ENCODE results near the gene PLAC9.

The PLAC9 gene

DNA sequence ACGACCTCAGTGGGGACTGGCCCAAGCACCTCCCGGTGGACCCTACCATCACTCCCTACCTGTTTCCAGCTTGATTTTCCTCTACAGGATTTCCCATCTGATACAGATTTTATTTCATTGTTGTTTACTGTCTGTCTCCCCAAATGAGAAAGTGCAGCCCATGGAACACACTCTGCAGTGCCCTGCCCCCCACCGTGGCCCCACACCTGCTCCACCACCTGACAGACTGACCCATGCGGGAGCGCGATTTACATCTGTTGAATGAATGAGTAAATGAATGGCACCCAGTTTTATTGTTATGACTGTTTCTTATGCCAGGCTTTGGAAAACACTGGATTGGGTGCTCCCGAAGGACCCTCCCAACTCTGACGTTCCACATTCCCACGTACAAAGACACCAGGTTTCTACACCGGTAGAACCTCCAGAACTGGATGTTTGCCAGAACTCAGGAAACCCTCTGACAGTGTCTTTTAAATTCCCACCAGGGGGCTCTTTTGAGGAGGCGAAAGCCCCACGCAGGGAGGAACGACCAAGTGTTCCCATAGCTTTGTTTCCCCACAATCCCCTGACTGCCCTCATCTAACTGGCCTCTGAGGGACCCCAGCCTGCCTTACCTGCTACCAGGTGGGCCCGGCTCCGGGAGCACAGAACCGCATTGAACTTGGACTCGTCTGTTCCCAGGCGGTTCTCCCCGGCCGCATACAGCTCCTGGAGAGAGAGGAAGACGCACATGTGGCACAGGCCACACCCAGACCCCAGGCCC, 29.0 kb downstream of the PLAC9 start:
- peak in 1 of 2 experiments; percentile 22 for DNase-seq

DNA sequence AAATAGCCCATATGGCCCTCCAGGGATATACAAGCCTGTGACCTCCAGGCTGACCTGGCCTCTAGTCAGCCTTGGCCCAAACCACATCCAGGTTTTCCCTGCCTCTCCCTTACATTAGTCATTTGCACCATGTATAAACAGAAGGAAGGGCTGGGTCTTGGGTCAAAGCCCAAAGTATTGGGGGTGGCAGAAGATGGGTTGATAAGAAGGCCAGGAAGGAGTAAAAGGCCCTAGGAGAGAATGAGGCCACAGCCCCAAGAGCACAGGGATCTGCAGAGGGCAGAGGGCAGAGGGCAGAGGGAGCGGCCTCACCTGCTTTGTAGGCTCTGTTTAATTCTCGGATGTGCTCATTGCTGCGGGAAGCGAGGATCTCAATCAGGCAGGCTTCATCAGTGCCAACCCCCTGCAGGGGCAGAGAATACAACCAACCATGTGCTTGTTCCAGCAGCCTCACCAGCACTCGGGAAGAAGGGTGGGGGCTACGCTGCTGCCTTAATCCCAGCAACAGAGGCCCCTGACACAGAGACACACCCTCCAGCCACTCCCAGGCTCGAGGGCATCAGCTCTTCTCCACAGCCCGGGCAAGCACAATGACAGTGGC, 31.3 kb downstream of the PLAC9 start:
- DNase-seq: no peak

DNA sequence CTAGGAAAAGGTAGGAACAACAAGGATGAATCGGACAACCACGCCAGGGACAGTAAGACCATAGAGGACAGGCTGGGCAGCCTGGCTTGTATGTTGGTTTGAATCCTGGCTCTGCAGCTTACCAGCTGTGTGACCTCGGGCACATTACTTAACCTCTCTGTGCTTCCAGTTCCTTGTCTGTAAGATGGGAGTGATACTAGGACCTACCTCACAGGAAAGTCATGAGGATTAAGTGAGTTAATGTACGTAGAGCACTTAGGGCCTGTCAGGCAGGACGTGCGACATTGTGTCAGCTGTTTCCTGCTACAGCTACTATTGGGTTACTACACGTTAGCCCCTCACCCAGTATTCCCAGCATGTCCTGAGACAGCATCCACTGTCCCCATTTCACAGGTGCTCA, 32.1 kb downstream of the PLAC9 start:
- DNase-seq: no peak

DNA sequence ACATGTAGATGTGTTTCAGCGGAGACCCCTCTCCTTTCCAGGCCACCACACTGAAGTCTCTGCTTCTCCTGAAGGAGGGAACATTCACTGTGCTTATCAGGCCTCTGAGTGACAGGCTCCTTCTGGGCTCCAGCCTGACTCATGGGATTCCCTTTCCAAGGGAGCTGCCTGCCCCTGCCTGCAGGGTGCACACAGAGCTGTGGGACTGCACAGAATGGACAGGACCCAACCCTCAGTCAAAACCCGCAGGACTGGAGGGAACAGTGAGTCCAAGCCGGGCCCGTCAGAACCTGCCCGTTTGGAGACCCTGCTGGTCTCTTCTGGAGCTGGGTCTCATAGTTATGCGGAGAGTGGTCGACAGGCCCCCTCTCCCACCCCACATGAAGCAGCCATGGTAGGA, 32.6 kb downstream of the PLAC9 start:
- no peak for DNase-seq

DNA sequence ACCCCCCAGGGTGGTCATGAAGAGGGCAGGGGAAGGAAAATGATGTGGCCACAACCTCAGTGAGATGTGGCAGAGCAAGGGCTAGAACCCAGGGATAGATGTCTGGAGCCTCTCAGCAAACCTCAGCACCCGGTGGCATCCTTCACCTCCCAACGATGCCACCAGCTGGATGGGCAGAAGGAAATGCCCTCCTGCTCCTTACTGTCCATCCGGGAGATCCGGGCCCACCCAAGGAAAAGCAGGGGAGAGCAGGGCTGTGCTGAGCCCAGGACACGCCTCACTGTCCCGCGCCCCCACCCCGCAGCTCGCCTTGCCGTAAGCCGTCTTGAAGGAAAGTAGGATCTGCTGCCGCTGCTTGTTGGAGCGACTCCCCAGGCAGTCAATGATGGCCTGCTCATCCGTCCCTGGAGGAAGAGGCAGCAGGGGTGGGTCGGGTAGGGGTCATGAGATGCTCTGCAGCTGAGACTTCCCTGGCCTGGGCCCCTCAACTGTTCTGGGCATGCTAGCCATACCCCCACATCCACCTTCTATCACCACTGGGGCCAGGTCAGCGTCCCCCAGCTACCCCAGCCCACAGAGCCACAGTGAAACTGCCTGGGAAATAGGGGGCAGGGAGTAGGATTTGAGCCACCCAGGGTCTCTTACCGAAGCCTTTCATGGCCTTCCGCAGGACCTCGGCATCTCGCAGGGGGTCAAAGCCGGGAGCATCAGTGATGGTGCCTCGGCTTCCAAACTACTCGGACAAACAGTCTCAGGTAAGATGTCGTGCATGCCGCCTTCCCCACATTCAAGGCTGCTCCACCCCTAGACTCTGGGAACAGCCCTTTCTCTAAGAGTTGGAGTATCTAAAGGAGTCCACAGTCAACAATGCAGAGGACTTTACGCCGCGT, 34.3 kb downstream of the PLAC9 start:
- no peak for DNase-seq

DNA sequence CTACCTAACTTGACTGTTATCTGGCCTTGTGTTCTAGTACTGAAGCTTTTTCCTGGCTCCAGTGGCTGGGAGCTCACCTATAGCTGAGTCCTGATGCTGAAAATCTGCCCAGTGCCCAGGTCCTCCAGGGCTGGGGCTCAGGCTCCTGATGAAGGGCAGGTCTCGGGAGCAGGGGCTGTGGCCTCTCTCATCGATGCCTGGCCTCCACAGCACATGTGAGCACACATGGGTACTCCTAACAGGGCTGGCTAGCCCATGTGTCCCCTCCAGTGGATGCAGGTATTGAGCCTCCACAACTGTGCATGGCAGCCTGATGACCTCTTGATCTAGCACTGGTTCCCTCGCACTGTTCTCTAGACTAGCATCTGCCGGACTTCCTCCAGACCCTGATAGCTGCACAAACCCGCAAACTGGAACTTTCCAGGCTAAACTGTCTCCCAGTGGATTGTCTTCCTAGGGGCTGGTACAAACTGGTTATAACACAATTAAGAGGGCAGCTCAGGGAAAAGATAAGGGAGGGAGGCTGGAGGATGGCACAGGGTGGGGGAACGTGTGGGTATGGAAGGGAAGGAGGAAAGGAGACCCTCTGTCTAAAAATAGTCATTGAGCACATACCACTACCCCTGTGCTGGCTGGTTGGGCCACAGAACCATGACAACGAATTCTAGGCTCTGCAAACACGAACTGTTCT, 35.1 kb downstream of the PLAC9 start:
- DNase-seq: no peak

DNA sequence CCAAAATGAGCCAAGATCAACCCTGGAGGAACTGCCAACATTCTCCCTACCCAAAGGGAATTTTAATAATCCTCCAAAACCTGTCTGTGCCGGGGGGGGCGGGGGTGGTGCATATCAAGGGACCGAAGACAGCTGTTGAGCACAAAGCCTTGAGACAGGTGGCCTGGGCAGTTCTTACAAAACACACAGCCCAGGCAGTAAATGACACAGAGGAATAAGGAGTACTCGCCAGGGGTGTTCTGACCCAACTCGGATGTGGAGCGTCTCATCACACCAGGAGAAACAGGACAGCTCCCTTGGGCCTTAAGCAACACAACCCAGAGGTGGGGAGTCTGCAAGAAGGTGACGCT, 35.6 kb downstream of the PLAC9 start:
- DNase-seq: no peak

DNA sequence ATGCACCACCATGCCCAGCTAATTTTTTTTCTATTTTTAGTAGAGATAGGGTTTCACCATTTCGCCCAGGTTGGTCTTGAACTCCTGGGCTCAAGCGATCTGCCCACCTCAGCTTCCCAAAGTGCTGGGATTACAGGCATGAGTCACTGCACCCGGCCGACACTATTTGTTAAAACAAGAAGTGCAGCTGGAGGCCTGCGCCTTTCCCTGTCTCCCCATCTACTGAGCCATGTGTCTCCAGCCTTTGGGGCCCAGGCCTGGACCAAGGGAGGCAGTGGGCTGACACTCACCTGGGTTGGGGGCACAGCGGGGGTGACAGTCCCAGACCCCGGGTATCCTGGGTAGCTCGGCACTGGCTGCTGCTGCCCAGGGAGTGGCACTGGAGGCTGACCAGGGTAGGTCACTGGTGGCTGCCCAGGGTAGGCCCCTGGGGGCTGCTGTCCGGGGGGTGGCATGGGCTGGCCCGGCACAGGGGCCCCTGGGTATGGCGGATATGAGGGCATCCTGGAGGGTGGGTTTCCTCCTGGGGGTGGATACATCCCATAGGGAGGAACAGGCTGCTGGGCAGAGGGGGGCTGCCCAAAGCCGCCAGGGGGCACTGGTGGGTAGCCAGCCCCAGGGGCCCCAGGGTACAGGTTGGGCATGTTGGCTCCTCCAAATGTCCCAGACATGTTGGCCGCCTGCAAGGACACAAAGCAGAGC, 36.3 kb downstream of the PLAC9 start:
- no peak for DNase-seq

DNA sequence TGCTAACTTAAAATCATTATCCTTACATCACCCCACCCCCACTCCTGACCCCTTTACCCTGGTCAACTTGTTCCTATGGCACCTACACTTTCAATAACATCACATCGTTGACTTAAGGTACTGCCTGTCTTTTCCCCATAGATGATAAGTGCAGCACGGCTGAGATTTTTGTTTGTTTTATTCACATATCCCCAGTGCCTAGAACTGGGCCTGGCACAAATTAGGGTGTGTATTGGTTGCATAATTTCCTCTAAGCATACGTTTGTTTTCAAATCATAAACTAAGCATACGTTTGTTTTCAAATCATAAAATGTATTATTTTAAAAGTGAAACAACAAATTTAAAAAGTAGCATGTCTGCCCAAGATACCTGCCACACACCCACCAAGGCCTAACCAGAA, 37.5 kb downstream of the PLAC9 start:
- no peak for DNase-seq

DNA sequence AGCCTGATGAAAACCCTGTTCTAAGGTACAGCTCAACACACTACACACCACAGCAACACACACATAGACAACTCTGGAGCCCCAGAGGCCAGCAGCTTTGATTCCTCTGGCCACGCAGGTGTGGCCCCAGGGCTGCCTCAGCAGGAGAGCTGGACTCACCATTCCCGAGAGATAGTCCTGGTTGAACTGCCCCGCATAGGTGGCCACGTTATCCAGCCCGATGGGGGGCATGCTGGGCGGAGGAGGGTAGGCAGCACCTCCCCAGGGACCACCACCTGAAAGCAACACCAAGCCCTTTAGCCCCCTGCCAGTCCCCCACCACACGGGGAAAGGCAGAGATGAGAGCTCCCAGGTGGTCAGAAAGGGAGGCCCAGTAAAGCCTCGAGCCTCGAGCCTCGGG, 38.1 kb downstream of the PLAC9 start:
- DNase-seq: no peak

DNA sequence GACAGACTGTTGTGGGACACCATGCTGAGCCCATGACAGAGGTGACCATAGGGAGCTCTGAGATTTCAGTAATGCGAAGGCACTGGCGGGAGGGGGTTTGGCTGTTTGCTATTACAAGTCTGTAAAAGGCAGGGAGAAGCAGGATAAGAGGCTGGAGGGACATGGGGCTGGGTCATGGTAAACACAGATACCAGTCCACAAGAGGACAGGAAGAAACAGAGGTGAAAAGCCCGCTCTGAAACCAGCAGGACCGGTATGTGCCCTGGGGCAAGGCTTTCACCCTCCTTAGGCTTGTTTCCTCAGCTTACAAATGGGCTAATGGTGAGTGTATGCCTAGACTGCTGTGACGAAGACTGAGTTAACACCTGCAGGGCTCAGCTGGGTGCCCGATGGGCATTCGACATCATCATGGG, 38.7 kb downstream of the PLAC9 start:
- no peak for DNase-seq

DNA sequence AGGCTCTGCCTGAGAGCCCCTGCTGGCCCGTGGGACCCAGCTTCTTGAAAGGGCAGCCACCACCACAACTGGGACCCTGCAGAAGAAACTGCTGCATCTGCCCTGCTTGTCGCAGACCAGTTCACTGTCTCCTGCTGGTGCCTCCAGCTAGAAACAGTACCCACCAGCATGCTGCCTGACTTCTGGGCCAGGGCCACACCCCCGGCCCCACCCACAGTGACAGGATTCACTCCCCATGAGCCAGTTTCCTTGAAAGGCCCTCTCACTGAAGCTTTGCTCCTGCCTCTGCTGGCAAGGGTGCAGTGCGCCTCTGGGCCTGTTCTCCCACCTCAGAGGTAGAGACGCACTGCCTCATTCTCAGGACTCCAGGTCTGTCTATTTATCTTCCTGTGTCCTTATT, 40.4 kb downstream of the PLAC9 start:
- no peak for DNase-seq

DNA sequence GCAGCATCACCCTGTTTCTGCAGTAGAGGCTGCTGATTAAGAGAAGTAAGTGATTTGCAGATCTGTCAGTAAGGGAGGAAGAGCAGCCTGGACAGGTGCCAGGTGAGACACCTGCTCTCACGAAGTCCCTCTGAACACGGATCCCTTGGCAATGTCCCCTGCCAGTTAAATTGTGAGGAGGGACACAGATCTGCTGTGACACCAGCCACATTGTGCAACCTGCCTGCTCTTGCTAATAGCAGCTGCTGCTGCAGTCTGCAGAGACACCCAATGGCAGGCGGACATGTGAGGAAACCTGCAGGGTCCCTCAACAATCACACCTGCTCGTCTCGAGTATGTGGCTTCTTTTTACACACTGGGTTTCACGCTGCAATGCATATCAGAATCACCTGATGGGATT, 40.9 kb downstream of the PLAC9 start:
- no peak for DNase-seq

DNA sequence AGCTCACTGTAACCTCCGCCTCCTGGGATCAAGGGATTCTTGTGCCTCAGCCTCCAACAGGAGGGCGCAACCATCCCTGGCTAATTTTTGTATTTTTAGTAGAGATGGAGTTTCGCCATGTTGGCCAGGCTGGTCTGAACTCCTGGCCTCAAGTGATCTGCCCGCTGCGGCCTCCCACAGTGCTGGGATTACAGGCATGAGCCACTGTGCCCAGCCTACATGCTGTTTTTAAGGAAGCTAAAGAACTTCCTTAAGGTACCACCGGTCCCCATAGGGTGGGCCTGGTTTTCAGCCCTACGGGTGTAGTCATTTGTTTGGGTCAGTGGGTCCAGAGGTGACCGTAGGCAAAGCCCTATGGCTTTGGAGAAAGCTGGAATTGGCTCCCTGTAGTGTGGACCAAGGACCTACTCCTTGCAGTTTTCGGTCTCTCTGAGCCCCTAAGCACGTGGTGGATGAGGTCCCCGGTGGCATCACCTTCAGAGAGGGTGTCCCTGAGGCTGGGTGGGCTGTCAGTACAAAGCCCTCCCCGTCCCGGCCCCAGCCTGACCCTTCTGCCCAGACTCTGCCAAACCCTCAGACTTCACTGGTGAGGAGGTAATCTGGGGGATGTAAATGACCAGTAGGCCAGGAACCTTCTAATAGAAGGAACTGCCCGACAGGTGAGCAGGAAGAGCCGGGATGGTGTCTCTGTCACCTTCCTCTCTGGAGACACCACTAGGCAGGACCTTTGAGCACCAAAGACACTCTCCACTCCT, 42.3 kb downstream of the PLAC9 start:
- no peak for DNase-seq

DNA sequence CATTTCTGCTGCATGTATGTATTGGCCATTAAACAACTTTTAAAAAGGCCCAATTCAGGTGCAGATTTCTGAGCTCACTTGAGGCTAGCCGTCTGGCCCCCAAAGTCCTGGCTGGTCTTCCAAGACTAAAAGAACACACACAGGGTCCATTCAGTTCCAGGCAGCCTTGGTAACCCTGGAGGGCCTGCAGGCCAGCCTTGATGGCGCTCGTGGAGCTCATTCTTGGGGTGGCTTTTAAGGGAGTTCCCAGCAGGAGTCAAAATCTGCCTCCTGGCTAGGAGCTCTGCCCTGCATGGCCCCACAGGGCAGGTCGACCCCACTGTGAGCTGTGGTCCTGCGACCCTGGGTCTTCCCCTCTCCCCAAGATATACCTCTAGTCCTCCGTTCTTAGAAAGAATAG, 44.0 kb downstream of the PLAC9 start:
- no peak for DNase-seq

DNA sequence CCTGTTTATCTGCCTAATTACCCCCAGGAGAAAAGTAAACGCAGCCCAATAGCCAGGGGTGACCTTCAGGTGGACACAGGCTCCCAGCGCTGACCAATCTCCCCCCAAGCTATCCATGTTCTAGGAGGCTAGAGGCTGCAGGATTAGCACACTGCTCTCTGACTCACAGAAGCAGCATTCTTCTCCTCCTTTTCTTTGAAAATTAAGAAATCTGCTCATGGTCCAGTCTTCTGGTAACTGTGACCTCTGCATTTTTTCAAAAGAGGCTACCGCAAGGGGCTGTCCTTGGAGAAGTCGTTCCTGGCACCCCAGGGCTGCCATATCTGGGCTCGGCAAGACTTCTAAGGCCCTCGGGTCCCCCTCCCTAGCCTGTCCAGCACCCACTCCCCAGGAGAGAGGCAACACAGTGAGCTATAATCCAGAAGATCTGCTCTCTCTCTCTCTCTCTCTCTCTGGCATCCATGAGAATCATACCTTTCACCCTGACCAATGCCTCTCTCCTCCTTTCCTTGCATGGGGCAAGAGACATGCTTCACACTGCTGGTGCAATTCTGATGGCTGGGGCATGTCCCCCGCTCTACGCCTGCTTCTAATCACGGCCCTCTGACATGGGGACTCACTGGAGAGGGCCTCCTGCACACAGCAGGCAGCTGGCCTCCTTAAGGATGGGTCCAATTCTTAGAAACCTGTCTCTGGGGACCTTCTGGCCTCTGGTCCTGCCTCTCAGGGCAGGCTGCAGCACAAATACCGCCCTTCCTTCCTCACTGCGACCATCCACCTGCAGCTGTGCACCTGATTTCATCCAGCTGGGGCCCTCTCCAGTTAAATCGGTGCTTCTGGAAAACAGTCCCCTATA, 45.5 kb downstream of the PLAC9 start:
- DNase-seq: no peak

DNA sequence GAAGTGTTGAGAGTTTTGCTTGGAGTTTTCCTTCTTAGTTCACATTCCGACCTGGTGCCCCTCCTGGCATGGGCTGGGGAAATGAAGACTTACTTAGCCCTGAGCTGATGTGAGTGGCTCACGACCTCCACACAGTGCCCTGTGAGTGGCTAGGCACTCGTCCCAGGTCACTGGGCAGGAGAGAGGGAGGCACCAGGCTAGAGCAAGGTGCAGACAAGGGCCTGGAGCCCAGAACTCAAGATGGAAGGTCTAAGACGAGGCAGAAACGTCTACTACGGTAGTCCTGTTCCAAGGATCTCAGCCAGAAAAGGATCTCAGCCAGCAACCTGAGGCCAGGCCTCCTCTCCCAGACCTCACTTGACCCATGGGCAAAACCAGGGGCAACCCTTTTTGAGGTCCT, 50.5 kb downstream of the PLAC9 start:
- no peak for DNase-seq

DNA sequence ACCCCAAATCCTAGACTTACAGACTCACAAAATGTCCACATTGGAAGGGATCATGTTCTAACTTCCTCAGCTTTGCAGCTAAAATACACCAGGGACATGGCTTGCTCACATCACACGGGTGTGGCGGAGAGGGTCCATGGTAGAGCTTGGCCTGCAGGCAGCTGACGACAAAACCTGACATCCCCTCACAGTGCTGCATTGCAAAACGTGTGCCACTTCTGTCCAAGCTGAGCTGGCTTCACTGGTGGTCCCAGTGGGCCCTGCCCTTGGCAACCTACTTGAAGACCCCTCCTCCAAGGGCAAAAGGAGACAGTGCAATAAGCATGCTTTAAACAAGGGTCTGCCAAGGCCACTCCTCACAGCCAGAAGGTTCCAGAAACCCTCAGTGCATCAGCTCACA, 50.9 kb downstream of the PLAC9 start:
- DNase-seq: no peak

DNA sequence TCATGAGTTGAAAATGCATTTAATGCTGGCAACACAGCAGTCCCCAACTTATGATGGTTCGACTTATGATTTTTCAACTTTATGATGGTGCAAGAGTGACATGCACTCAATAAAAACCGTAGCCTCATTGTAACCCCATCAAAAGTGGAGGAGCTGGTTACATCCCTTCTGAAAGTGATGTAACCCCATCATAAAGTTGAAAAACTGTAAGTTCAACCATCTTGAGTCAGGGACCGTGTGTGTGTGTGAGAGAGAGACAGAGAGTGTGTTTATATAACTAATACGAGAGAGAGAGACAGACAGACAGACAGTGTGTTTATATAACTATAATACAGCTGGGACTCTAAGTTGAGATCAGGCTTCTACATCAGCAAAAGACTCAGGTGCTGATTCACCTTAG, 51.8 kb downstream of the PLAC9 start:
- no peak for DNase-seq

DNA sequence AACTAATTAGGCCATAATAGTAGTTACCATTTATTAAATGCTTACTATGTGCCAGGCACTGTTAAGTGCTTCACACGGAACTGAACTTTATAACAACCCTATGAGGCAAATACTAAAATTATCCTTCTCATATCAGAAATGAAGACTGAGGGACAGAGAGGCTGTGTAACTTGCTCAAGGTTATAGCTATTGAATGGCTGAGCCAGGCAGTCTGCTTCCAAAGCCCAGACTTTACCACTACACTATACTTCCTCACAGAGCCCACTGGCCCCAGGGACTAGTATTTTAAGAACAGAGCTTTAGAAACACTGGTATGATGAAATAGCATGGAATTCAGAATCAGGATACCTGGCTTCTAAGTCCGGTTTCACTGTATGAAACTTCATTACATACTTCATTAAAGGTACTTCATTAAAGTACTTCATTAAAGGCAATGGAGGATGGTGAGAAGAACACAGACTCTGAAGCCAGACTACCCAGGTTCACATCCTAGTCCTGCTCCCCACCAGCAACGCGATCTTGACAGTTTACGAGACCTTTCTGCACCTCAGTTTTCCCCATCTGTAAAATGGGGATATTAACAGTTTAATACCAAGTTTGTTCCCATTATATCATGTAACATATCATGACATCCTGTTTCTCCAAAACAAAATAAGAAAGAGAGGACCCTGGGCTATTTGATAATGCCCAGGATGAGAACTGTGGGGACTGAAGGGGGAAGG, 53.2 kb downstream of the PLAC9 start:
- peak in 1 of 2 experiments; percentile 20 for DNase-seq

Measured in Kasumi-1 (cell line).